ENCODE results near the gene PDILT.

The PDILT gene

GRCh38 chr16:20363191-20363590 lies 41.3 kb downstream of the PDILT start:
- DNase-seq (ENCODE audit: low read depth in 2 of 2), result no peak

- no peak for DNase-seq (ENCODE audit: low read depth in 2 of 2)
These were observed 44.5 kb downstream of the PDILT start for GRCh38 chr16:20359997-20360396.

- DNase-seq (ENCODE audit: low read depth in 2 of 2), result no peak
These were observed 49.3 kb downstream of the PDILT start for GRCh38 chr16:20355114-20355782.

GRCh38 chr16:20353379-20353778 lies 51.2 kb downstream of the PDILT start:
- DNase-seq (ENCODE audit: low read depth in 2 of 2), result no peak

- no peak for DNase-seq (ENCODE audit: low read depth in 2 of 2)
These were observed 51.9 kb downstream of the PDILT start, which contains the start of gene UMOD for GRCh38 chr16:20352615-20353014. Gene UMOD, minus strand, starts transcription at chr16:20352715. Its CDS starts 1,978 bp downstream, at chr16:20350737.

GRCh38 chr16:20349615-20350014 lies 54.9 kb downstream of the PDILT start:
- DNase-seq (ENCODE audit: low read depth in 2 of 2), result no peak

- DNase-seq (ENCODE audit: low read depth in 2 of 2), result no peak
These were observed 56.0 kb downstream of the PDILT start for GRCh38 chr16:20348365-20349185.

GRCh38 chr16:20347666-20348364 lies 56.7 kb downstream of the PDILT start:
- no peak for DNase-seq (ENCODE audit: low read depth in 2 of 2)

GRCh38 chr16:20344611-20345010 lies 59.9 kb downstream of the PDILT start:
- no peak for DNase-seq (ENCODE audit: low read depth in 2 of 2)

- DNase-seq (ENCODE audit: low read depth in 2 of 2), result no peak
These were observed 64.8 kb downstream of the PDILT start for GRCh38 chr16:20339744-20340143.

GRCh38 chr16:20336955-20337354 lies 67.6 kb downstream of the PDILT start:
- no peak for DNase-seq (ENCODE audit: low read depth in 2 of 2)

- no peak for DNase-seq (ENCODE audit: low read depth in 2 of 2)
These were observed 70.1 kb downstream of the PDILT start for GRCh38 chr16:20334396-20334795.

- no peak for DNase-seq (ENCODE audit: low read depth in 2 of 2)
These were observed 71.4 kb downstream of the PDILT start for GRCh38 chr16:20333120-20333519.

- DNase-seq (ENCODE audit: low read depth in 2 of 2), result no peak
These were observed 72.1 kb downstream of the PDILT start for GRCh38 chr16:20332411-20332810.

- DNase-seq (ENCODE audit: low read depth in 2 of 2), result no peak
These were observed 72.9 kb downstream of the PDILT start for GRCh38 chr16:20331635-20332034.

- DNase-seq (ENCODE audit: low read depth in 2 of 2), result no peak
These were observed 75.0 kb downstream of the PDILT start for GRCh38 chr16:20329392-20330138.

GRCh38 chr16:20327444-20328041 lies 77.0 kb downstream of the PDILT start, which contains the start of gene GP2:
Gene GP2, minus strand, starts transcription at chr16:20327513. Its CDS starts 1,082 bp downstream, at chr16:20326431.
- no peak for DNase-seq (ENCODE audit: low read depth in 2 of 2)

- no peak for DNase-seq (ENCODE audit: low read depth in 2 of 2)
These were observed 78.2 kb downstream of the PDILT start for GRCh38 chr16:20326321-20326720.

- no peak for DNase-seq (ENCODE audit: low read depth in 2 of 2)
These were observed 79.5 kb downstream of the PDILT start for GRCh38 chr16:20325005-20325404.

- DNase-seq (ENCODE audit: low read depth in 2 of 2), result no peak
These were observed 80.9 kb downstream of the PDILT start for GRCh38 chr16:20323591-20324117.

GRCh38 chr16:20322696-20323095 lies 81.8 kb downstream of the PDILT start:
- DNase-seq (ENCODE audit: low read depth in 2 of 2), result no peak
